Measurements from ENCODE around the gene PEPD.

PEPD gene

GRCh38 chr19:33511346-33511745, 10.2 kb downstream of the PEPD start:
- DNase-seq (ENCODE audit: low read depth), result no peak

DNA sequence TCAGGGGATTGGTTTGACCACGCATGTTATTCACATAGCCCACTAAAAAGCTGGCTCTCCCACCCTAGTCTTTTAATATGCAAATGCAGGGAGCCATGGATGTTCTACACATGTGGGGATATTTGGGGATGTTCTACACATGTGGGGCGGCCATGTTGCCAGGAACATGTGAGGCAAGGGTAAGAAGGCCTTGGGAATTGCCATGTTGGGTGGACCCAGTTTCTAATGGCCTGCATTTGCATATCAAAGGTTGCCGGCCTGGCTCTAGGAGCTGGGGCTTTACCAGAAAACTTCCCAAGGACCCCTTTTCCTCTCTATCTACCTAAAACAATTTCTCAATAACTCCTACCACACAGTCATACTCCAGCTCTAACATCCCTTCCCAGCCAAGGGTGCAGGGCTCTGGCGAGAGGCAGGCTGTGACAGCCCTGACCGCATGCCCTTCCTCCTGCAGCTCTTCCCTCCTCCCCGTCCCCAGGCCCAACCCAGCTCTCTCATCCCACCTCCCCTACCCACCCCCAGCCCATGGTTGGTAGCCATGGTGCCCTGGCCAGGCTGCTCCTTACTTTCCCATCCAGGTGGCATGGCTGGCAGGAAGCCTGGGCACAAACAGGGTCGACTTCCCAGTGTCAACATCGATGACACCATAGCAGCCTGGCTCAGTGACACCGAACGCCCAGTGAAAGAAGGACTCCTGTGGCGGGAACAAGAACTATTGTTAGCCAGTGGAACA, 11.0 kb downstream of the PEPD start:
- no peak for DNase-seq (ENCODE audit: low read depth)

- DNase-seq (ENCODE audit: low read depth), result no peak
Measured at GRCh38 chr19:33509774-33510173, 11.8 kb downstream of the PEPD start.

- DNase-seq (ENCODE audit: low read depth), result no peak
Measured at GRCh38 chr19:33508941-33509614, 12.5 kb downstream of the PEPD start.

DNA sequence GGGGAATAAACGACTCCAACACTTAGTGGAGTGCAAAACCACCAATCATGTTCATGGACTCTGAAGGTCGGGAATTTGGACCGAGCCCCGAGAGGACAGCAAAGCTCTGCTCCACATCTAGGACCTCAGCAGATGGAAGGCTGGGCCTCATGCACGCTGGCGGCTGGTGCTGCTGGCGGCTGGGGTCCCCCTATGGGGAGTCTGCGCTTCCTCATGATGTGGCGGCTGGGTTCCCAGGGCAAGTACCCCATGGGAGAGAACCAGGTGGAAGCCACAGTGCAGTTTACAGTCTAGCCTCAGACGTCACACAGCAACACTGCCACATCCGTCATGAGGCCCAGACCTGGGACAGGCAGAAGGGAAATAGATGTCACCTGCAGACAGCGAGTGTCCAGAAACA, 13.2 kb downstream of the PEPD start:
- DNase-seq (ENCODE audit: low read depth), result no peak

- no peak for DNase-seq (ENCODE audit: low read depth)
Measured at GRCh38 chr19:33508009-33508408, 13.6 kb downstream of the PEPD start.

- DNase-seq (ENCODE audit: low read depth), result no peak
Measured at GRCh38 chr19:33507021-33507956, 14.3 kb downstream of the PEPD start.

GRCh38 chr19:33506498-33506897, 15.1 kb downstream of the PEPD start:
- no peak for DNase-seq (ENCODE audit: low read depth)

DNA sequence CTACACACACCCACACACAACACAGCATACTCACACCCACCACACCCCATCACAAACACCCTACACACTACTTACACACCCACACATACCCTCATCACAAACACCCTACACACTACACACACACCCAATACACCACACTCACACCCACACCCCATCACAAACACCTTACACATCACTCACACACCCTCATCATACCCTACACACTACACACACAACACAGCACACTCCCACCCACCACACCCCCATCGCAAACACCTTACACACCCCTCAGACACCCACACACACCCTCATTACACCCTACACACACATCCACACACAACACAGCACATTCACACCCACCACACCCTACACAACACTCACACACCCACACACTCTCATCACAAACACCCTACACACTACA, 15.8 kb downstream of the PEPD start:
- no peak for DNase-seq (ENCODE audit: low read depth)

DNA sequence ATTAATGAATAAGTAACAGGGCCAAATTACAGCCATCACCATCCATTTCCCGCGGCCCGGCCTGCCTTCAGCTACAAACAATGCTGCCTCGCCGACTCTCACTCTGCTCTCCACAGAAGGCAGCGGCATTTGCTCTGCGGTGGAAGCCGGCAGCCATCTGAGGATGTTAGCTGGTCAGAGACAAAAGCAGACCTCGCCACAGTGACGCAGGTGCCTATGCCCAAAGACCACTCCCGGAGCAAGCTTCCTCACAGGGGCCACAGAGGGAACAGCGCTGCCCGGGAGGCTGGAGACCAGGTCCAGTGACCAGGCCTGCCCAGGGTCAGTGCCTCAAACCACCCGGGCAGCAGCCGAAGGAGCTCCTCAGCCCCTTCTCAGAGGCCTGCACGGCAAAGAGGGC, 16.4 kb downstream of the PEPD start:
- no peak for DNase-seq (ENCODE audit: low read depth)

DNA sequence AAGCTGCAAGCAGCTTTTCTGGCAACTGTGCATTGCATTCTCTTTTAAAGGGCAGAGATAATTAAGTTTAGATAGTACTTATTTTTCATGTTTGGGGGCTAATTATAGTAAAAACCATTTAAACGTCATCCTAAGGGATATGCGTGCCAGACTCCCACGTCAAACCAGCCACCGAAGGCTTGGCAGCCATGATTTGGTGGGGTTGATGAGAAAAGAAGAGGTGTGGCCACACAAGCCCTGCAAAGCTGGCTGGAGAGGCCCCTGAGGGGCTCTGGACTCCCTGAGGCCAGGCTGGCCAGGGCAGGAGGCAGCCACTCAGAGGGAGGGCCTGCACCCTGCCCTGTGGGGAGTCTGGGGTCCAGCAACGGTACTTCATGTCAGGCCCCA, 17.5 kb downstream of the PEPD start:
- no peak for DNase-seq (ENCODE audit: low read depth)

DNA sequence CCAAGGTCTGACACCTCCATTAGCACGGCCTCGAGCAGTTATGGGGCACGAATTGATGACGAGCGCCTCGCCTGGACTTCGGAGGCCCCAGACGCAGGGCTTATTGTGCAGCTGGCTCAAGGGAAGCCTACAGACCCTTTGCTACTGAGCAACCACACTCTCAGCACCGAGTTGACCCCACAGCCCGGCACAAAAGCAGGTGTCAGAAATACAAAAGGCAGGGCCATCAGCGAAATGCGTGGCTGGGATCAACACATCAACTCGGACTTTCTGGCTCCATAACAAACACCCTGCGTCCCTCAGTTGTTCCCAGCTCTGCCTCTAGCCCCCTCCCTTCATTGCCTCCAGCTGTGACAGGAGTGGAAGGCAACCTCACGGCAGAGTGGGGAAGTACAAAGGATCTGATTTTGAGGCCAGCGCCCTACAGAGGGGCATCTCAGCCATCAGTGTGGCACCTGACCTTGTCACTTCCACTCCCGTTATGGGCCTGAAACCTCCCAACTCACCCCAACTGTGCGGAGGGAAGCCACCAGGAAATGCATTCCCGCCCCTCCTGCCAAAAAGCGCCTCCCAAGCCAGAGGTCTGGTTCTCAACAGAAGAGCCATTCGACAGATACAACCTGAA, 18.0 kb downstream of the PEPD start:
- DNase-seq (ENCODE audit: low read depth), result no peak

DNA sequence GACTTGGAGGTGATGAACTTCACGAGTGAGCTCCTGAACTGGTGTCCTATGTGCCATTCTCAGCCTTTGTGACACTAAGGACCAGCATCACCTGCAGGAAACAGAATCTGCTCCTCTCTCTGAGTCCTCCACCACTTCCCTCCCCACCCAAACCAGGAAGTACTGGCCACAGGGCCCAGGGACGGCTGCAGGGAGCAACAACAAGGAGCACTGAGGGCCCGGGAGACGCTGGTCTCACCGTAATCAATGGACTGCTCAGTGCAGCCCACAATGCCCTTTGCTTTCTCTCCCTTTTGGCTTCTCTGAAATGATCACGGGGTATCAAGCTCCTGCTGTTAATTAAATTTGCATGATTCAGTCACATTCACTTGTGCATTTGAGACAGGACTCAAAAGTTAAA, 18.6 kb downstream of the PEPD start:
- DNase-seq (ENCODE audit: low read depth), result no peak

GRCh38 chr19:33502521-33502920, 19.1 kb downstream of the PEPD start:
- no peak for DNase-seq (ENCODE audit: low read depth)

GRCh38 chr19:33501693-33502356, 19.8 kb downstream of the PEPD start:
- DNase-seq (ENCODE audit: low read depth), result no peak

- DNase-seq (ENCODE audit: low read depth), result no peak
Measured at GRCh38 chr19:33500991-33501390, 20.6 kb downstream of the PEPD start.

- DNase-seq (ENCODE audit: low read depth), result no peak
Measured at GRCh38 chr19:33500586-33500985, 21.0 kb downstream of the PEPD start.

DNA sequence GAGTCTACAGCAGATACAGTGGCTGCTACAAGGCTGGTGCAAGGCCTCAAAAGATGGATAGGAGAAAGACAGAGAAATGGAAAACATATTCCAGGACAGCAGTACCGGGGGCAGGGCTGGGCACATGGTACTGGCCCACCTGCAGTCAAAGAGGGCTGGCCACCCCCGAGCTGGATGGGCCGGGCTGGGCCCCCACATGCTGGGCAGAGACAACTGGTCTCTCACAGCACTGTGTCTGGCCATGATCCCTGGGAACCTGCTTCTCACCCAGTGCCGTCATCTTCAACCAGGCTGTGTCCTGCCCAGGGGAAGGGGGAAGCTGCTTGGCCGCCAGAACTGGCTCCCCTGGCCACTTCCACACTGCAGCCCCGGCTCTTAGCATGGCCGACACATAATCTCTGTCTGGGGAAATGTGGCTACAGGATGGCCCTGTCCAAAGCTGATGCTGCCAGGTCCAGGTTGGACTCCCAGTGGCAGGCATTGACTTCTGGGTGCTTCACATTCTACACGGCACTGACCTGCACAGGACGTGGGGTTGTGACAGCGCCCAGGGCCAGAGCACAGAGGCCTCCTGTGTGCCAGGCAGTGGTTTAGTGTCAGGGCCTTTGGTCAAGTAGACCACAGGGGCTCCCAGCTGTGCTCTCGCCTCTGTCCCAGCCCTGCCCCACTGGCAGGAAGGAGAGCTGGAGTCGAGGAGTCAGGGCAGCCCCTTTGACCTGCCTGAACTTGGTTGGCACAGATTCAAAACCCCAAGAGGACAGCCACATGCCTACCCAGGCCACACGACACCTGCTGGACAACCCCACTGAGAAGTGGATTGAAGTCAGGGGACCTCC, 21.7 kb downstream of the PEPD start:
- DNase-seq (ENCODE audit: low read depth), result no peak

DNA sequence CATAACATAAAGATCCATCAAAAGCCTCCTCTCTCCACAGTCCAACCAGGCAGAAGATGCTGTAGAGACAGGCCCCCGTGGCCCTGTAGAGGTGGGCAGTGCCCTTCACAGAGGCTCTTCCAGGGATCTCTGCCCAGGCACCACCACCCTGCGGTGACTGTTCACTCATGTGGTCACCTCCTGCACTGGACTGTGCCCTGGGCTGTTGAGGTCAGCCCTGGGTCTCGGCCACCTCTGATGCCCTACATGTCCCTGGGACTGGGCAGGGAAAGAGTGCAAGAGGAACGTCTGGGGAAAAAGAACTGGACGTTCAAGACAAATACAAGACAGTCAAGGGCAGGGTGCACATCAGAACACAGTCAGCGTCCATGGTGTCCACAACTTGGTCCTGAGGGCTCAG, 22.3 kb downstream of the PEPD start:
- DNase-seq (ENCODE audit: low read depth), result no peak

- no peak for DNase-seq (ENCODE audit: low read depth)
Measured at GRCh38 chr19:33498391-33499000, 23.1 kb downstream of the PEPD start.
